K562 (cell line): ENCODE data around the gene ZNF77. TPM values are rescaled to one million over a fixed set of nuclear protein-coding genes. Genes with fewer than 3 reads are reported as not detected.

Experiments used
- ARID1B ChIP-seq: fragments of 450-650 bp; IDR thresholded peaks from 2 replicates; pipeline ENCODE4 v1.6.1; 2016; ENCODE audit warnings: antibody characterized with exemption, mild to moderate bottlenecking, inconsistent platforms
- FOS ChIP-seq: IDR thresholded peaks from 3 replicates; pipeline ENCODE4 v1.6.1; 2011; ENCODE audit not compliant: insufficient read length; ENCODE audit errors: extremely low read depth
- GABPB1 ChIP-seq: sonication (generic); formaldehyde crosslinking; IDR thresholded peaks from 2 replicates; pipeline ENCODE4 v1.8.0; 2022; ENCODE audit warnings: mild to moderate bottlenecking, missing genetic modification reagents
- HMGN3 ChIP-seq: IDR thresholded peaks from 2 replicates; pipeline ENCODE4 v1.6.1; 2011; ENCODE audit warnings: borderline replicate concordance, low read depth, mild to moderate bottlenecking, mixed read lengths, low read length; ENCODE audit not compliant: insufficient read length; ENCODE audit errors: extremely low read depth
- KAT8 ChIP-seq: fragments of 450-650 bp; IDR thresholded peaks from 2 replicates; pipeline ENCODE4 v1.6.1; 2016; ENCODE audit warnings: low read depth, mild to moderate bottlenecking
- LARP7 ChIP-seq: fragments of 450-650 bp; IDR thresholded peaks from 2 replicates; pipeline ENCODE4 v1.6.1; 2016
- NCOA2 ChIP-seq, 2 experiments: fragments of 450-650 bp; IDR thresholded peaks; 2 replicates each; pipeline ENCODE4 v1.6.1; 2018; ENCODE audit warnings: mild to moderate bottlenecking in 2 of 2, moderate library complexity in 1 of 2; ENCODE audit not compliant: partially characterized antibody in 2 of 2
- NCOR1 ChIP-seq: fragments of 450-650 bp; IDR thresholded peaks from 2 replicates; pipeline ENCODE4 v1.6.1; 2016; ENCODE audit warnings: mild to moderate bottlenecking, moderate library complexity
- NFYB ChIP-seq: IDR thresholded peaks from 2 replicates; pipeline ENCODE4 v1.6.1; 2011; ENCODE audit warnings: mild to moderate bottlenecking, moderate library complexity; ENCODE audit not compliant: insufficient read length; ENCODE audit errors: extremely low read depth
- PML ChIP-seq: IDR thresholded peaks from 2 replicates; pipeline ENCODE4 v1.6.1; 2012; ENCODE audit warnings: low read length, inconsistent platforms
- POLR2AphosphoS5 ChIP-seq: IDR thresholded peaks from 2 replicates; pipeline ENCODE4 v1.6.1; 2011; ENCODE audit warnings: mild to moderate bottlenecking, low read depth, low read length, moderate library complexity; ENCODE audit not compliant: control insufficient read depth, insufficient read depth
- PRPF4 ChIP-seq: fragments of 200-400 bp; formaldehyde crosslinking; IDR thresholded peaks from one replicate; pipeline ENCODE4 v1.6.1; 2017; ENCODE audit warnings: low read length, low read depth, mild to moderate bottlenecking; ENCODE audit not compliant: insufficient read depth, poor library complexity, severe bottlenecking
- RCOR1 ChIP-seq, 2 experiments: IDR thresholded peaks; 2 replicates each; pipeline ENCODE4 v1.6.1; 2012; ENCODE audit warnings: low read depth in 2 of 2, low read length in 2 of 2, borderline replicate concordance in 1 of 2, improper control_type of control experiment in 1 of 2
- SMARCA5 ChIP-seq: fragments of 450-650 bp; IDR thresholded peaks from 2 replicates; pipeline ENCODE4 v1.6.1; 2016
- SREBF1 ChIP-seq: fragments of 150-350 bp; IDR thresholded peaks from 2 replicates; pipeline ENCODE4 v1.6.1; 2014; ENCODE audit warnings: antibody characterized with exemption, low read depth, low read length, borderline replicate concordance
- SRSF3 ChIP-seq: fragments of 200-400 bp; formaldehyde crosslinking; IDR thresholded peaks from 2 replicates; pipeline ENCODE4 v1.6.1; 2016; ENCODE audit warnings: mild to moderate bottlenecking, low read length, moderate library complexity; ENCODE audit not compliant: insufficient read depth
- STAT5A ChIP-seq: IDR thresholded peaks from 2 replicates; pipeline ENCODE4 v1.6.1; 2012; ENCODE audit warnings: low read length, inconsistent platforms, borderline replicate concordance
- ZBED1 ChIP-seq: IDR thresholded peaks from 2 replicates; pipeline ENCODE4 v1.6.1; 2014
- ZC3H8 ChIP-seq: fragments of 450-650 bp; IDR thresholded peaks from 2 replicates; pipeline ENCODE4 v1.6.1; 2017
- ZNF445 ChIP-seq: fragments of 250-450 bp; sonication (Bioruptor Pico); IDR thresholded peaks from 2 replicates; pipeline ENCODE4 v1.4.0; 2020; ENCODE audit warnings: low read depth, mild to moderate bottlenecking, moderate library complexity
- ZNF785 ChIP-seq: fragments of 250-450 bp; sonication (Bioruptor Pico); IDR thresholded peaks from 2 replicates; pipeline ENCODE4 v1.4.0; 2020; ENCODE audit warnings: mild to moderate bottlenecking
- polyA plus RNA-seq, 8 experiments: library from polyadenylated mRNA; depleted of rRNA in 4 of 8; stranded (reverse) in 5 of 8; unstranded in 3 of 8; fragments of >200 nt; fragmentation: Nextera tagmentation in 2 of 8; fragmentation: Illumina TruSeq in 1 of 8; extraction: Ambion mirVana in 2 of 8; extraction: Trizol in 1 of 8; gene quantifications; 2 replicates each; pipeline versions ENCODE4 v1.2.1 to v1.2.3, GENCODE V29; 2011 to 2014; ENCODE audit warnings: inconsistent platforms in 1 of 8, missing spikeins in 1 of 8
- total RNA-seq, 7 experiments: library from RNA; depleted of rRNA in 6 of 7; stranded (reverse); fragments of >200 nt in 6 of 7; fragmentation: Illumina TruSeq in 2 of 7; extraction: Trizol in 2 of 7; gene quantifications; 2 replicates each; pipeline versions ENCODE4 v1.2.1 to v1.2.3, GENCODE V29; 2011 to 2021; ENCODE audit warnings: low replicate concordance in 1 of 7
- TF ChIP-seq, protein P1 (sequence below): fragments of 450-650 bp; IDR thresholded peaks from one replicate; pipeline ENCODE4 v1.6.1; 2018; ENCODE audit warnings: mild to moderate bottlenecking, moderate library complexity; ENCODE audit not compliant: partially characterized antibody
- TF ChIP-seq, protein P2 (sequence below): fragments of 250-450 bp; sonication (Bioruptor Pico); IDR thresholded peaks from 2 replicates; pipeline ENCODE4 v1.8.0; 2022; ENCODE audit warnings: moderate library complexity, mild to moderate bottlenecking, inconsistent platforms
- TF ChIP-seq, protein P3 (sequence below): fragments of 250-450 bp; sonication (Bioruptor Pico); IDR thresholded peaks from 2 replicates; pipeline ENCODE4 v1.4.0; 2020; ENCODE audit warnings: mild to moderate bottlenecking
- TF ChIP-seq, protein P4 (sequence below): sonication (generic); formaldehyde crosslinking; IDR thresholded peaks from 2 replicates; pipeline ENCODE4 v1.9.0; 2022; ENCODE audit warnings: mild to moderate bottlenecking, missing genetic modification reagents

The ZNF77 gene
- total and polyA plus RNA-seq, 9 of the 15 experiments (the other 6 are each of a cell fraction or from before 2014, with no cell fraction given) = 4.3 to 14.5 (median 7.7) TPM

DNA sequence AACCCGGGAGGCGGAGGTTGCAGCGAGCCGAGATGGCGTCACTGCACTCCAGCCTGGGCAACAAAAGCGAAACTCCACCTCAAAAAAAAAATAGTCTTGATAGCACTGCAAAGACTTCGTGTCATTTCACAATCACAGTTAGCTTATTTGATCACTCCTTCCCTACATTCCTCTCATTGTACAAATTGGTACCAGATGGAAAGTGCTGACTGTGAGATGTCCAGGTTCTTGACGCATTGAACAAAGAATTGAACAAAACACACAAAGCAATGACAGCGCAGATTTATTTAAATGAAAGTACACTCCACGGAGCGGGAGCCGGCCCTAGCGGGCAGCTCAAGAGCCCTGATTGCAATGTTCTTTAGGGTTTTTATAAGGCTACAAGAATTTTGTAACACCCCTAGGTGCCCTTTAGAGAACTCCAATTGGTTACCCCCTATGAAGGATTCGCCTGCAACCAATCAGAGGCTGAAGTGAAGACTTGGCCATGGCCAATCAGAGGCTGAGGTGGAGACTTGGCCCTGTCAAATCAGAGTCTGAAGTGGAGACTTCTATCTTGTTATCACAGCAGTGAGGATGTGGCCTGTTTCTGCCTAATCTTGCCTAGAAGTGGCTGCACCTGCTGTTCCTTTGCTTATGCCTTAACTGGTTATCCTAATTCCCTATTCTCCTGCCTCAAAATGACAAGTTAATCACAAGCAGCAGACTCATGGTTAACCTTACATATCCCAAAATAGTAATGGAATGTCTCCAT lies 60.9 kb downstream of the ZNF77 start (continued):
- no peak for TF ChIP-seq SREBF1
- TF ChIP-seq KAT8 = no peak
- peak in 1 of 2 experiments; percentile 79; a peak in 3 of 4 replicates for TF ChIP-seq RCOR1 (IDR thresholded peaks at IDR 0.05; ENCODE audit: borderline replicate concordance in 1 of 2, low read depth in 2 of 2, low read length in 2 of 2)
- 0 out of 2 replicates have a peak, but pooled peaks have one; percentile 43 for TF ChIP-seq POLR2AphosphoS5
- TF ChIP-seq HMGN3 = no peak
- no peak for TF ChIP-seq ZNF445
- no peak for TF ChIP-seq ZNF785 (CRISPR knock-in tag)
- no peak for TF ChIP-seq NCOA2 (IDR thresholded peaks at IDR 0.05; ENCODE audit: partially characterized antibody in 2 of 2)
- TF ChIP-seq, protein P1, sequence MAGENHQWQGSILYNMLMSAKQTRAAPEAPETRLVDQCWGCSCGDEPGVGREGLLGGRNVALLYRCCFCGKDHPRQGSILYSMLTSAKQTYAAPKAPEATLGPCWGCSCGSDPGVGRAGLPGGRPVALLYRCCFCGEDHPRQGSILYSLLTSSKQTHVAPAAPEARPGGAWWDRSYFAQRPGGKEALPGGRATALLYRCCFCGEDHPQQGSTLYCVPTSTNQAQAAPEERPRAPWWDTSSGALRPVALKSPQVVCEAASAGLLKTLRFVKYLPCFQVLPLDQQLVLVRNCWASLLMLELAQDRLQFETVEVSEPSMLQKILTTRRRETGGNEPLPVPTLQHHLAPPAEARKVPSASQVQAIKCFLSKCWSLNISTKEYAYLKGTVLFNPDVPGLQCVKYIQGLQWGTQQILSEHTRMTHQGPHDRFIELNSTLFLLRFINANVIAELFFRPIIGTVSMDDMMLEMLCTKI = no peak
- no peak for TF ChIP-seq SMARCA5
- TF ChIP-seq LARP7 = no peak
- TF ChIP-seq ARID1B = peak; percentile 81
- TF ChIP-seq NFYB = peak; percentile 64
- TF ChIP-seq, protein P2, sequence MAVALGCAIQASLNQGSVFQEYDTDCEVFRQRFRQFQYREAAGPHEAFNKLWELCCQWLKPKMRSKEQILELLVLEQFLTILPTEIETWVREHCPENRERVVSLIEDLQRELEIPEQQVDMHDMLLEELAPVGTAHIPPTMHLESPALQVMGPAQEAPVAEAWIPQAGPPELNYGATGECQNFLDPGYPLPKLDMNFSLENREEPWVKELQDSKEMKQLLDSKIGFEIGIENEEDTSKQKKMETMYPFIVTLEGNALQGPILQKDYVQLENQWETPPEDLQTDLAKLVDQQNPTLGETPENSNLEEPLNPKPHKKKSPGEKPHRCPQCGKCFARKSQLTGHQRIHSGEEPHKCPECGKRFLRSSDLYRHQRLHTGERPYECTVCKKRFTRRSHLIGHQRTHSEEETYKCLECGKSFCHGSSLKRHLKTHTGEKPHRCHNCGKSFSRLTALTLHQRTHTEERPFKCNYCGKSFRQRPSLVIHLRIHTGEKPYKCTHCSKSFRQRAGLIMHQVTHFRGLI (CRISPR knock-in tag) = no peak
- TF ChIP-seq ZC3H8 = no peak
- TF ChIP-seq PRPF4 = no peak
- TF ChIP-seq, protein P3, sequence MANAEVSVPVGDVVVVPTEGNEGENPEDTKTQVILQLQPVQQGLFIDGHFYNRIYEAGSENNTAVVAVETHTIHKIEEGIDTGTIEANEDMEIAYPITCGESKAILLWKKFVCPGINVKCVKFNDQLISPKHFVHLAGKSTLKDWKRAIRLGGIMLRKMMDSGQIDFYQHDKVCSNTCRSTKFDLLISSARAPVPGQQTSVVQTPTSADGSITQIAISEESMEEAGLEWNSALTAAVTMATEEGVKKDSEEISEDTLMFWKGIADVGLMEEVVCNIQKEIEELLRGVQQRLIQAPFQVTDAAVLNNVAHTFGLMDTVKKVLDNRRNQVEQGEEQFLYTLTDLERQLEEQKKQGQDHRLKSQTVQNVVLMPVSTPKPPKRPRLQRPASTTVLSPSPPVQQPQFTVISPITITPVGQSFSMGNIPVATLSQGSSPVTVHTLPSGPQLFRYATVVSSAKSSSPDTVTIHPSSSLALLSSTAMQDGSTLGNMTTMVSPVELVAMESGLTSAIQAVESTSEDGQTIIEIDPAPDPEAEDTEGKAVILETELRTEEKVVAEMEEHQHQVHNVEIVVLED (CRISPR knock-in tag) = no peak
- peak; percentile 78 for TF ChIP-seq NCOR1
- peak; percentile 77 for TF ChIP-seq STAT5A
- TF ChIP-seq, protein P4, sequence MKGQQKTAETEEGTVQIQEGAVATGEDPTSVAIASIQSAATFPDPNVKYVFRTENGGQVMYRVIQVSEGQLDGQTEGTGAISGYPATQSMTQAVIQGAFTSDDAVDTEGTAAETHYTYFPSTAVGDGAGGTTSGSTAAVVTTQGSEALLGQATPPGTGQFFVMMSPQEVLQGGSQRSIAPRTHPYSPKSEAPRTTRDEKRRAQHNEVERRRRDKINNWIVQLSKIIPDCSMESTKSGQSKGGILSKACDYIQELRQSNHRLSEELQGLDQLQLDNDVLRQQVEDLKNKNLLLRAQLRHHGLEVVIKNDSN (CRISPR knock-in tag) = no peak
- peak; percentile 60 for TF ChIP-seq FOS
- no peak for TF ChIP-seq GABPB1 (CRISPR knock-in tag)
- TF ChIP-seq SRSF3 = no peak
- TF ChIP-seq ZBED1 = no peak
- TF ChIP-seq PML = peak; percentile 69
